Spleen (tissue), 11 donors: Measurements from ENCODE around the gene CRYM. TPM values are rescaled to one million over a fixed set of nuclear protein-coding genes. Genes with fewer than 3 reads are reported as not detected.
"Not testable (repeated sequence)": the region's sequence is repeated elsewhere in the genome, so short reads cannot be mapped to it uniquely, and the experiment has no call there.

Experiments used
- DNase-seq: peaks from one replicate; pipeline ENCODE4 v3.0.0-alpha.2; 2020
- H3K27ac ChIP-seq, 8 donors: fragments of 200-600 bp; sonication (generic) in 7 of 8; 1 replicate in 4 of 8; 2 replicates in 4 of 8; pipeline versions ENCODE4 v1.5.0 to v1.8.0; 2016 to 2021; ENCODE audit warnings: inconsistent platforms in 4 of 8, mild to moderate bottlenecking in 4 of 8, moderate library complexity in 1 of 8
- H3K27me3 ChIP-seq, 7 donors: fragments of 200-600 bp; sonication (generic) in 6 of 7; replicated peaks in 1 of 7; 1 replicate in 4 of 7; 2 replicates in 3 of 7; pipeline versions ENCODE4 v1.5.0 to v1.8.0; 2016 to 2021; ENCODE audit warnings: inconsistent platforms in 3 of 7, mild to moderate bottlenecking in 1 of 7
- H3K36me3 ChIP-seq, 6 donors: fragments of 200-600 bp; sonication (generic) in 5 of 6; 1 replicate in 4 of 6; 2 replicates in 2 of 6; pipeline versions ENCODE4 v1.5.0 to v1.8.0; 2016 to 2021; ENCODE audit warnings: inconsistent platforms in 2 of 6
- H3K4me1 ChIP-seq, 6 donors: fragments of 200-600 bp; sonication (generic) in 5 of 6; 1 replicate in 3 of 6; 2 replicates in 3 of 6; pipeline versions ENCODE4 v1.5.0 to v1.8.0; 2016 to 2021; ENCODE audit warnings: inconsistent platforms in 3 of 6
- H3K4me3 ChIP-seq, 8 donors: fragments of 200-600 bp; sonication (generic) in 7 of 8; 1 replicate in 4 of 8; 2 replicates in 4 of 8; pipeline versions ENCODE4 v1.5.0 to v1.8.0; 2016 to 2021; ENCODE audit warnings: inconsistent platforms in 4 of 8, mild to moderate bottlenecking in 4 of 8, moderate library complexity in 2 of 8
- H3K9me3 ChIP-seq, 8 donors: fragments of 200-600 bp; sonication (generic) in 7 of 8; 1 replicate in 4 of 8; 2 replicates in 4 of 8; pipeline versions ENCODE4 v1.5.0 to v1.8.0; 2016 to 2021; ENCODE audit warnings: inconsistent platforms in 4 of 8
- CTCF ChIP-seq, 11 experiments: fragments of 200-600 bp in 7 of 11; fragments of 450-650 bp in 4 of 11; sonication (generic) in 4 of 11; IDR thresholded peaks in 8 of 11; conservative IDR thresholded peaks in 3 of 11; 1 replicate in 7 of 11; 2 replicates in 4 of 11; pipeline versions ENCODE4 v1.4.0 to v1.8.0; 2016 to 2021; ENCODE audit warnings: antibody characterized with exemption in 11 of 11, inconsistent platforms in 4 of 11, mild to moderate bottlenecking in 1 of 11
- POLR2A ChIP-seq, 3 donors: fragments of 450-650 bp; IDR thresholded peaks; one replicate each; pipeline ENCODE4 v1.5.1; 2017; ENCODE audit warnings: antibody characterized with exemption in 3 of 3, mild to moderate bottlenecking in 1 of 3
- POLR2AphosphoS5 ChIP-seq, 3 donors: sonication (generic); formaldehyde crosslinking; IDR thresholded peaks; one replicate each; pipeline ENCODE4 v1.5.1; 2017; ENCODE audit warnings: antibody characterized with exemption in 3 of 3
- WGBS, 5 donors: extraction: QIAGEN DNeasy Blood & Tissue Kit in 3 of 5; methylation state at CpG; one replicate each; pipeline versions ENCODE4 v1.1.5 to v1.1.7; 2013 to 2018; 5-methylcytosine and 5-hydroxymethylcytosine counted together
- intact Hi-C: fragments of 100-400 bp; cut with DNase I; formaldehyde crosslinking; loops from one replicate; pipeline ENCODE4 v1.15.0; 2023; ENCODE audit warnings: low total_unique reads
- polyA plus RNA-seq, 3 donors: library from polyadenylated mRNA; stranded (reverse); fragments of 200-250 nt; gene quantifications; one replicate each; pipeline ENCODE4 v1.2.1, GENCODE V29; 2013
- total RNA-seq, 7 donors: library from RNA; depleted of rRNA in 3 of 7; stranded (reverse); fragments of >200 nt in 3 of 7; fragmentation: NEBNext Ultra II Directional in 4 of 7; extraction: Animal tissue kit (Norgen Biotek cat#: 25700) in 4 of 7; gene quantifications; one replicate each; pipeline versions ENCODE4 v1.1.0 to v1.2.1, GENCODE V29; 2016 to 2021
- donor health status: healthy with polysubstance abuse.
- donor health status: DM: no; HTN: no; CAD: no; lungs with moderate emphysema.
- donor health status: DM: no; HTN: no; CAD: no.
- donor health status: Bipolar disorder and iron deficiency.
- donor health status: healthy.
- donor health status: DM: no; HTN: no; CAD: no.
- donor health status: DM: yes; HTN: yes; CAD: no.

The CRYM gene
- total and polyA plus RNA-seq, 10 donors: 0.22 to 1.5 (median 0.50) TPM; not detected in 3

DNA sequence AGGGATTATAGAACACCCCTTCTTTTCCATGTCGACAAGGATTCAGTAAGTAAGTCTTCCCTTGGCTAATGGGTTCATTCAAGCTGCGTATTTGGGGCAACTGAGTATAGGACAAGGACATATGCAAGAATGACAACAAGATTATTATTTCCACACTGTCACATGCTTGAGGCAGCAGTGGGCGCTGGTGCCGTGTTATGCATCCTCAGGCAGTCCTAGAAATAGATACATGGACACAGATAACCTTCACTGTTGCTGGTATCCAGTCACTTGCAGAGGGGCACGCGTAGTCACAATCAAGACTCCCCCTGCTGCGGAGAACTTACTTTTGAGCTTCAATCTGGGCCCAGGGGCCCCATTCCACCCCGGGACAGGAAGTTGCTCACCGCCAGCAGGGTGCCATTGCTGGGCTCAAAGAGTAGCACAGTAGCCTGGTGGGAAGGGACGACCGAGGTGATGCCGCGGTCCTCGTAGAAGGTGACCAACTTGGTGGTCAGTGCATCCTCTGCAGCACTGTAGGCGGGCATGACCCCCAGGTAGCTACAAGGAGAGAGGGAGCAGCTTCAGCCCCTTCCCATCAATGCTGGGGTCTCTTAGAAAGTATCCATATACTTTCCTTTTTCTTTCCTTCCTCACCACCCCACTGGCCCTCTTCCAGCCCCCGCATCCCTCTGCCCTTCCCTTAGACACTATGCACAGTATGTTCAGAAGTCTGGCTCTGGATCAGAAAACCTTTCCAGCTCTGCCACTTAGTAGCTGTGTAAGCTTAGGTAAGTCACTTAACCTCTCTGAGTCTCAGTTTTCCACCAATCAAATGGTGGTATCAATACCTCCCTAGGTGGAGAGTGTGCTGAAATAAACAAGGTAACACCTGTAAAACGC lies 804 bp downstream of the CRYM start:
- TF ChIP-seq POLR2A (IDR thresholded peaks at IDR 0.05) (no peak), POLR2AphosphoS5 (IDR thresholded peaks at IDR 0.05) (no peak), CTCF (IDR thresholded peaks at IDR 0.05 in 8 of 11, conservative IDR thresholded peaks at IDR 0.05 in 3 of 11) (no peak)
- no peak overlapping the region for H3K27ac ChIP-seq
- 69 to 76% (median 73%) methylated on average over 17 of the region's 17 CpGs for WGBS, 5 donors
- H3K27me3 ChIP-seq: peaks cover 0 to 65% (median 26%) of the 10 kb centered on the region in 7 donors
- no peaks in the 10 kb centered on the region for H3K36me3 ChIP-seq
- intact Hi-C loops: no loop called here
- DNase-seq: no peak
- peak overlapping the region in 3 of 8 donors; percentile 32 to 62 (median 44) for H3K4me3 ChIP-seq
- H3K4me1 ChIP-seq: peaks cover 6 to 23% (median 10%) of the 10 kb centered on the region in 6 donors
- peaks cover 0 to 5% (median 0%) of the 10 kb centered on the region in 8 donors for H3K9me3 ChIP-seq

DNA sequence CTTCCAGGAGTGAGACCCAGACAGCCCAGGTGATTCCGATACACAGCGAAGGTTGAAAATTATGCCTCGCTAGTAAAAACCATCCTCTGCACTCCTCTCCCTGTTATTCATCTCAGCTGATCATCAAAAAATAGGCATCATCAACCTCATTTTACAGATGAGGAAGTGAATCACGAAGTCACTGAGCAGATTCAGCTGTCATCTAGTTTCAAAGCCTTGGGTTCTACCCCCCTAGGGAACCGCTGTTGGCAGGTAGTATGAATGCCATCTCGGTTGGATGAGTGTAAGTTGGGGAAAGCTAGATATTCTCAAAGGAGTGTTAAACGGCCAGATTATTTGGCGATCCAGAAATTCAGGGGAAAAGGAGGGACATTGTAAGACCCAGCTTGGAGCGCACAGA lies 2.0 kb downstream of the CRYM start:
- 72 to 78% (median 74%) methylated on average over 9 of the region's 9 CpGs for WGBS, 5 donors
- Histone ChIP-seq H3K4me1 (peaks cover 6 to 23% (median 10%) of the 10 kb centered on the region in 6 donors), H3K27me3 (peaks cover 0 to 62% (median 26%) of the 10 kb centered on the region in 7 donors), H3K4me3 (no peak overlapping the region), H3K27ac (no peak overlapping the region), H3K36me3 (no peaks in the 10 kb centered on the region), H3K9me3 (no peaks in the 10 kb centered on the region)
- TF ChIP-seq POLR2AphosphoS5 (IDR thresholded peaks at IDR 0.05) (no peak), CTCF (IDR thresholded peaks at IDR 0.05 in 8 of 11, conservative IDR thresholded peaks at IDR 0.05 in 3 of 11) (no peak), POLR2A (IDR thresholded peaks at IDR 0.05) (no peak)
- no peak for DNase-seq
- intact Hi-C loops: no loop called here

DNA sequence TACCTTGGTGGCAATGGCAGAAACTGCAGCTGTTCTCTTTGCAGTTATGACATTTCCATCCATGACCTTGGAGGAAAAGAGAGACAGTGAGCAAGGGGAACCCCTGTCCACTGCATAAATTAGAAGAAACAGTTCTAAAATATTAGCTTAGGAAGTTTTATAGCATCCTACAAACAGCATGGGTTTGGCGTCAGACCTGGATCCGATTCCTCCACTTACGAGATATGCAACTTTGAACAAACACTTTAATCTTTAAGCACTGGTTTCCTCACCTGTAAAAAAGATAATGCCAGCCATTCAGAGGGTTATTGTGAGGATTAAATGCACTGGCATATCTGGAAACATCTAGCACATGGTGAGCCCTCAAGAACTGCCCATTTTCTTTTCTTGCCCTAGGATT lies 2.6 kb downstream of the CRYM start:
- H3K27ac ChIP-seq: no peak overlapping the region
- no peak for DNase-seq
- 89 to 94% (median 90%) methylated on average over 3 of the region's 3 CpGs for WGBS, 5 donors
- H3K4me3 ChIP-seq: no peak overlapping the region
- intact Hi-C loops: no loop called here
- TF ChIP-seq CTCF (IDR thresholded peaks at IDR 0.05 in 8 of 11, conservative IDR thresholded peaks at IDR 0.05 in 3 of 11) (no peak), POLR2AphosphoS5 (IDR thresholded peaks at IDR 0.05) (no peak), POLR2A (IDR thresholded peaks at IDR 0.05) (no peak)
- peaks cover 6 to 23% (median 10%) of the 10 kb centered on the region in 6 donors for H3K4me1 ChIP-seq
- H3K9me3 ChIP-seq: no peaks in the 10 kb centered on the region
- peaks cover 0 to 58% (median 26%) of the 10 kb centered on the region in 7 donors for H3K27me3 ChIP-seq
- H3K36me3 ChIP-seq: no peaks in the 10 kb centered on the region

GRCh38 chr16:21274172-21274726 lies 3.8 kb downstream of the CRYM start:
- Histone ChIP-seq H3K4me3 (no peak overlapping the region), H3K9me3 (no peaks in the 10 kb centered on the region), H3K4me1 (peaks cover 6 to 23% (median 10%) of the 10 kb centered on the region in 6 donors), H3K36me3 (no peaks in the 10 kb centered on the region), H3K27ac (no peak overlapping the region), H3K27me3 (peaks cover 0 to 48% (median 26%) of the 10 kb centered on the region in 7 donors)
- WGBS, 5 donors: 70 to 77% (median 71%) methylated on average over 5 of the region's 5 CpGs
- intact Hi-C loops: no loop called here
- no peak for TF ChIP-seq CTCF (IDR thresholded peaks at IDR 0.05 in 8 of 11, conservative IDR thresholded peaks at IDR 0.05 in 3 of 11)
- no peak for TF ChIP-seq POLR2AphosphoS5 (IDR thresholded peaks at IDR 0.05)
- no peak for TF ChIP-seq POLR2A (IDR thresholded peaks at IDR 0.05)
- no peak for DNase-seq

DNA sequence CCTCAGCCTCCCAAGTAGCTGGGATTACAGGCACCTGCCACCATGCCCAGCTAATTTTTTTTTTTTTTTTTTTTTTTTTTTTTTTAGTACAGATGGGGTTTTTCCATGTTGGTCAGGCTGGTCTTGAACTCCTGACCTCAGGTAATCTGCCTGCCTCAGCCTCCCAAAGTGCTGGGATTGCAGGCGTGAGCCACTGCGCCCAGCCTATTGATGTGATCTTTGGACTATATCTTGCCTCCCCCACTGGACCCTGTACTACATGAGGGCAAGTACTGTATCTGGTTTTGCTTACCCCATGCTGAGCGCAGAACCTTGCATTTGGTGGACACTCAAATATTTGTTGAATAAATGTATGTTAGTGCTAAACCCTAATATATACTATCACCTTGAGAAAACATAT lies 5.3 kb downstream of the CRYM start:
- H3K27ac ChIP-seq, H3K9me3 ChIP-seq, DNase-seq, H3K4me3 ChIP-seq, H3K36me3 ChIP-seq, intact Hi-C loops: not testable (repeated sequence)
- 86 to 100% (median 96%) methylated on average over 3 of the region's 3 CpGs for WGBS, 5 donors
- peaks cover 0 to 34% (median 15%) of the 10 kb centered on the region in 7 donors for H3K27me3 ChIP-seq
- H3K4me1 ChIP-seq: peaks cover 0 to 14% (median 2%) of the 10 kb centered on the region in 6 donors
